Suppressor macrophage treated with lipopolysaccharide for 4 hours (primary cell): Measurements from ENCODE around the gene IDUA.
"Not testable (repeated sequence)": the region's sequence is repeated elsewhere in the genome, so short reads cannot be mapped to it uniquely, and the experiment has no call there.

Experiments
- DNase-seq: peaks from one replicate; pipeline ENCODE4 v3.0.0-alpha.2; 2020

Gene IDUA

GRCh38 chr4:967113-968104 lies 19.4 kb upstream of the IDUA start:
- peak; percentile 10 for DNase-seq

GRCh38 chr4:968221-968620 lies 18.6 kb upstream of the IDUA start:
- no peak for DNase-seq

GRCh38 chr4:968621-969394 lies 18.0 kb upstream of the IDUA start:
- DNase-seq = no peak

- no peak for DNase-seq
These were observed 16.6 kb upstream of the IDUA start for GRCh38 chr4:970046-970745.

- DNase-seq = no peak
These were observed 15.9 kb upstream of the IDUA start for GRCh38 chr4:970854-971520.

GRCh38 chr4:971666-972500 lies 15.0 kb upstream of the IDUA start:
- DNase-seq = no peak

GRCh38 chr4:972651-973424 lies 14.0 kb upstream of the IDUA start:
- DNase-seq = peak; percentile 24

- peak; percentile 97 for DNase-seq
These were observed 13.1 kb upstream of the IDUA start, which contains the start of gene DGKQ for GRCh38 chr4:973431-974397. Gene DGKQ (minus strand): TSS chr4:973569. CDS start chr4:973482, 87 bp downstream.

GRCh38 chr4:974668-975067 lies 12.2 kb upstream of the IDUA start:
- DNase-seq = no peak

GRCh38 chr4:976016-976415 lies 10.8 kb upstream of the IDUA start:
- DNase-seq = not testable (repeated sequence)

GRCh38 chr4:978957-979701 lies 7.7 kb upstream of the IDUA start:
- DNase-seq = peak; percentile 75

GRCh38 chr4:982291-982690 lies 4.6 kb upstream of the IDUA start:
- no peak for DNase-seq

- DNase-seq = no peak
These were observed 4.0 kb upstream of the IDUA start for GRCh38 chr4:982814-983213.

- DNase-seq = no peak
These were observed 2.3 kb upstream of the IDUA start for GRCh38 chr4:984336-985054.

GRCh38 chr4:985123-985830 lies 1.6 kb upstream of the IDUA start:
- peak; percentile 68 for DNase-seq

- no peak for DNase-seq
These were observed 391 bp upstream of the IDUA start for GRCh38 chr4:986428-986878.
